Airway epithelial cell (primary cell): Measurements from ENCODE around the gene RBKS. TPM values are rescaled to one million over a fixed set of nuclear protein-coding genes. Genes with fewer than 3 reads are reported as not detected.

Experiments
- total RNA-seq: library from RNA; depleted of rRNA; stranded (reverse); fragments of >200 nt; gene quantifications from 2 replicates; pipeline ENCODE4 v1.2.3, GENCODE V29; 2015

RBKS gene
- total RNA-seq: 0.78 and 0.98 TPM in 2 replicates

GRCh38 chr2:27890146-27890923, at the start of gene RBKS, which contains the start of gene BABAM2:
Gene RBKS, minus strand, starts transcription at chr2:27890387. Its CDS starts 42 bp downstream, at chr2:27890345.
Gene BABAM2, plus strand, starts transcription at chr2:27890729. Its CDS starts 3,828 bp downstream, at chr2:27894557.

GRCh38 chr2:27771548-27772335, 118.4 kb downstream of the RBKS start, which contains the start of gene MRPL33:
Gene MRPL33, plus strand, starts transcription at chr2:27771719. Its CDS starts 59 bp downstream, at chr2:27771778.

Other genes with a start within 250 kb of the RBKS start
- gene SUPT7L, start 226.8 kb downstream of the RBKS start, total RNA-seq: 13.7 and 16.1 TPM in 2 replicates
- 16.3 and 20.4 TPM in 2 replicates for gene SLC4A1AP, start 226.5 kb downstream of the RBKS start, total RNA-seq
- 97.8 and 137 TPM in 2 replicates for gene MRPL33, start 118.7 kb downstream of the RBKS start, total RNA-seq
- gene BABAM2, start 342 bp upstream of the RBKS start, total RNA-seq: 23.7 and 27.5 TPM in 2 replicates